ENCODE data around the gene VEZT. TPM values are rescaled to one million over a fixed set of nuclear protein-coding genes. Genes with fewer than 3 reads are reported as not detected.
A peak's percentile ranks its signal among the peaks of the same experiment; 100 is the strongest.

Gene VEZT
- total RNA-seq, 2 donors from 2014 or later, result 146 to 201 TPM

GRCh38 chr12:95328708-95329107 lies 111.1 kb downstream of the VEZT start:
- DNase-seq, result no peak
- Histone ChIP-seq H3K36me3 (ENCODE audit: control insufficient read depth, insufficient read depth, low read length) (no peaks in the 10 kb centered on the region), H3K9me3 (ENCODE audit: control insufficient read depth, low read length) (no peaks in the 10 kb centered on the region), H3K9ac (ENCODE audit: extremely low read depth, low read length, poor library complexity, severe bottlenecking) (no peak overlapping the region), H3K27ac (ENCODE audit: low read depth, low read length) (no peak overlapping the region), H3K4me1 (ENCODE audit: control insufficient read depth, insufficient read depth, low read length) (peaks cover 12% of the 10 kb centered on the region), H3K4me3 (ENCODE audit: low read length) (no peak overlapping the region), H3K27me3 (ENCODE audit: control insufficient read depth, insufficient read depth, low read length, poor library complexity, severe bottlenecking) (no peaks in the 10 kb centered on the region)
- no peaks in the 10 kb centered on the region for H3K36me3 Mint-ChIP-seq (ENCODE audit: low read depth)
- no peaks in the 10 kb centered on the region for H3K9me3 Mint-ChIP-seq
- no peak overlapping the region for H3K27ac Mint-ChIP-seq
- no peak overlapping the region for H3K4me3 Mint-ChIP-seq
- TF ChIP-seq, protein P1, sequence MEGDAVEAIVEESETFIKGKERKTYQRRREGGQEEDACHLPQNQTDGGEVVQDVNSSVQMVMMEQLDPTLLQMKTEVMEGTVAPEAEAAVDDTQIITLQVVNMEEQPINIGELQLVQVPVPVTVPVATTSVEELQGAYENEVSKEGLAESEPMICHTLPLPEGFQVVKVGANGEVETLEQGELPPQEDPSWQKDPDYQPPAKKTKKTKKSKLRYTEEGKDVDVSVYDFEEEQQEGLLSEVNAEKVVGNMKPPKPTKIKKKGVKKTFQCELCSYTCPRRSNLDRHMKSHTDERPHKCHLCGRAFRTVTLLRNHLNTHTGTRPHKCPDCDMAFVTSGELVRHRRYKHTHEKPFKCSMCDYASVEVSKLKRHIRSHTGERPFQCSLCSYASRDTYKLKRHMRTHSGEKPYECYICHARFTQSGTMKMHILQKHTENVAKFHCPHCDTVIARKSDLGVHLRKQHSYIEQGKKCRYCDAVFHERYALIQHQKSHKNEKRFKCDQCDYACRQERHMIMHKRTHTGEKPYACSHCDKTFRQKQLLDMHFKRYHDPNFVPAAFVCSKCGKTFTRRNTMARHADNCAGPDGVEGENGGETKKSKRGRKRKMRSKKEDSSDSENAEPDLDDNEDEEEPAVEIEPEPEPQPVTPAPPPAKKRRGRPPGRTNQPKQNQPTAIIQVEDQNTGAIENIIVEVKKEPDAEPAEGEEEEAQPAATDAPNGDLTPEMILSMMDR (conservative IDR thresholded peaks at IDR 0.05), result no peak
- no peaks in the 10 kb centered on the region for H3K27me3 Mint-ChIP-seq (ENCODE audit: insufficient read depth)
- peaks cover 17% of the 10 kb centered on the region for H3K4me1 Mint-ChIP-seq

- Mint-ChIP-seq H3K27me3 (ENCODE audit: insufficient read depth) (peaks cover 7% of the 10 kb centered on the region), H3K4me3 (no peak overlapping the region), H3K9me3 (peaks cover 2% of the 10 kb centered on the region), H3K4me1 (peaks cover 23% of the 10 kb centered on the region), H3K36me3 (ENCODE audit: low read depth) (no peaks in the 10 kb centered on the region), H3K27ac (peak overlapping the region; percentile 54)
- 45 to 84% methylated on average over 2 to 4 of the region's 4 CpGs for WGBS, 2 experiments (ENCODE audit: insufficient coverage in 1 of 2, insufficient read length in 1 of 2)
- no peak overlapping the region for H3K4me3 ChIP-seq (ENCODE audit: low read length)
- H3K27me3 ChIP-seq (ENCODE audit: control insufficient read depth, insufficient read depth, low read length, poor library complexity, severe bottlenecking), result peaks cover 6% of the 10 kb centered on the region
- H3K4me1 ChIP-seq (ENCODE audit: control insufficient read depth, insufficient read depth, low read length), result no peaks in the 10 kb centered on the region
- no peaks in the 10 kb centered on the region for H3K36me3 ChIP-seq (ENCODE audit: control insufficient read depth, insufficient read depth, low read length)
- H3K27ac ChIP-seq (ENCODE audit: low read depth, low read length), result peak overlapping the region; percentile 83
- H3K9me3 ChIP-seq (ENCODE audit: control insufficient read depth, low read length), result no peaks in the 10 kb centered on the region
- DNase-seq, result no peak
- no peak overlapping the region for H3K9ac ChIP-seq (ENCODE audit: extremely low read depth, low read length, poor library complexity, severe bottlenecking)
- TF ChIP-seq, protein P1 (conservative IDR thresholded peaks at IDR 0.05), result no peak
These were observed 118.3 kb downstream of the VEZT start for GRCh38 chr12:95335948-95336347.

DNA sequence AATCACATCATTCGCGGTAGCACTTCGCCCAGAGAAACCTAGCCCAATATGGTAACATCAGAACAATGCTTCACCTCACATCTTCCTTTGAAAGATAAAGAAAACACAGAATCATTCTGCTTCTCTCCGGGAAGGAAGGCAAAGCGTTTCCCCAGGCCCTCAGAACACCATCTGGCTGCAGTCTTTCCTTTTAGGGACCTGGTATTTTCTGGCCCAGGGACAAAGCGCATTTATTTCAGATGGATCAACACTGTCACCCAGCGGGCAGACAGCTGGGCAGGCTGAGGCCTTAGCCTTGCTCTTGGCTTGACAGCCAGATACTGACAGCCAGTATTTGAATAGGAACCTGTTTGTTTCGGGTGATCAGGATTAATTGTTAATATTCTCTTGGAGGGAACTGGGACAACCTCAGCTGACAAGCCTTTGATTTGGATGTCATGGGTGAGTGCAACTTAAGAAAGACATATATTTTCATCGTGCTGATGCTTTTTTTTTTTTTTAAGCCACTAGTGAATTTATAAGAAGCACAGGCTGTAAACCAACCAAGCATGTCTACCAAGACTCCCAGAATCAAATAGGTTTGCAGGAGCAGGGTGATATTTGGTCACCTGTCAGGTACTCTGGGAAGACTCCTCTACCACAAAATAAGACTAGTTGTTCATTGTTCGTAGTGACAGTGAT lies 118.9 kb downstream of the VEZT start:
- WGBS, 2 experiments (ENCODE audit: insufficient coverage in 1 of 2, insufficient read length in 1 of 2), result 22 to 25% methylated on average over 7 to 10 of the region's 10 CpGs
- Mint-ChIP-seq H3K27me3 (ENCODE audit: insufficient read depth) (peaks cover 7% of the 10 kb centered on the region), H3K4me1 (peaks cover 23% of the 10 kb centered on the region), H3K27ac (peak overlapping the region; percentile 54), H3K4me3 (no peak overlapping the region), H3K9me3 (peaks cover 2% of the 10 kb centered on the region), H3K36me3 (ENCODE audit: low read depth) (no peaks in the 10 kb centered on the region)
- Histone ChIP-seq H3K4me3 (ENCODE audit: low read length) (no peak overlapping the region), H3K36me3 (ENCODE audit: control insufficient read depth, insufficient read depth, low read length) (no peaks in the 10 kb centered on the region), H3K27ac (ENCODE audit: low read depth, low read length) (peak overlapping the region; percentile 83), H3K9ac (ENCODE audit: extremely low read depth, low read length, poor library complexity, severe bottlenecking) (no peak overlapping the region), H3K9me3 (ENCODE audit: control insufficient read depth, low read length) (no peaks in the 10 kb centered on the region), H3K4me1 (ENCODE audit: control insufficient read depth, insufficient read depth, low read length) (no peaks in the 10 kb centered on the region), H3K27me3 (ENCODE audit: control insufficient read depth, insufficient read depth, low read length, poor library complexity, severe bottlenecking) (peaks cover 6% of the 10 kb centered on the region)
- peak; percentile 95 for DNase-seq
- TF ChIP-seq, protein P1 (conservative IDR thresholded peaks at IDR 0.05), result peak; percentile 91

Data from endodermal cell (in vitro differentiated cells).